Right lobe of liver (tissue), 6 donors: ENCODE measurements around the gene SERPINE1. TPM values are rescaled to one million over a fixed set of nuclear protein-coding genes. Genes with fewer than 3 reads are reported as not detected.
A peak's percentile ranks its signal among the peaks of the same experiment; 100 is the strongest.
"Not testable (repeated sequence)": the region's sequence is repeated elsewhere in the genome, so short reads cannot be mapped to it uniquely, and the experiment has no call there.

Experiments used
- ATAC-seq, 4 donors: fragments of 200-7000 bp; cut with Tn5 transposase; one replicate each; pipeline ENCODE4 v1.9.1; 2020; ENCODE audit warnings: mild to moderate bottlenecking in 4 of 4, moderate library complexity in 4 of 4
- DNase-seq, 3 donors: peaks; one replicate each; pipeline ENCODE4 v3.0.0-alpha.2; 2020
- H3K27ac ChIP-seq, 3 donors: fragments of 200-600 bp; one replicate each; pipeline ENCODE4 v1.8.0; 2022
- H3K27me3 ChIP-seq, 2 donors: fragments of 200-600 bp; one replicate each; pipeline ENCODE4 v1.8.0; 2022
- H3K36me3 ChIP-seq, 4 donors: fragments of 200-600 bp; sonication (generic) in 1 of 4; one replicate each; pipeline versions ENCODE4 v1.5.1 to v1.8.0; 2017 to 2022; ENCODE audit warnings: control low read depth in 1 of 4
- H3K4me1 ChIP-seq, 4 donors: fragments of 200-600 bp; sonication (generic) in 1 of 4; one replicate each; pipeline versions ENCODE4 v1.5.1 to v1.8.0; 2017 to 2022; ENCODE audit warnings: control low read depth in 1 of 4
- H3K4me3 ChIP-seq, 3 donors: fragments of 200-600 bp; one replicate each; pipeline ENCODE4 v1.8.0; 2022
- H3K9me3 ChIP-seq, 4 donors: fragments of 200-600 bp; sonication (generic) in 1 of 4; one replicate each; pipeline versions ENCODE4 v1.5.1 to v1.8.0; 2017 to 2022; ENCODE audit warnings: control low read depth in 1 of 4
- POLR2A ChIP-seq: fragments of 450-650 bp; IDR thresholded peaks from one replicate; pipeline ENCODE4 v1.6.1; 2017; ENCODE audit warnings: antibody characterized with exemption, mild to moderate bottlenecking
- WGBS: methylation state at CpG from one replicate; pipeline ENCODE4 v1.1.6; 2018; ENCODE audit warnings: low coverage, low lambda C conversion rate; ENCODE audit not compliant: insufficient coverage; ENCODE audit errors: missing lambda C conversion rate; 5-methylcytosine and 5-hydroxymethylcytosine counted together
- intact Hi-C, 2 donors: fragments of 100-400 bp; cut with DNase I; formaldehyde crosslinking; loops; one replicate each; pipeline versions ENCODE4 v1.11.2 to v1.14.1; 2022
- total RNA-seq, 6 experiments: library from RNA; depleted of rRNA in 2 of 6; stranded (reverse); fragments of >200 nt in 2 of 6; fragmentation: NEBNext Ultra II Directional in 3 of 6; extraction: Animal tissue kit (Norgen Biotek cat#: 25700) in 3 of 6; gene quantifications; one replicate each; pipeline versions ENCODE4 v1.1.0 to v1.2.4, GENCODE V29; 2016 to 2023
- TF ChIP-seq, protein P1 (sequence below), 4 donors: fragments of 200-600 bp in 3 of 4; fragments of 450-650 bp in 1 of 4; IDR thresholded peaks; one replicate each; pipeline versions ENCODE4 v1.5.1 to v1.8.0; 2016 to 2022; ENCODE audit warnings: antibody characterized with exemption in 4 of 4, mild to moderate bottlenecking in 2 of 4
- donor health status: DM: no; HTN: yes; CAD: no.
- donor health status: DM: no; HTN: no; CAD: no.
- donor health status: DM: no; HTN: no; CAD: no.
- donor health status: DM: no; HTN: yes; CAD: no.
- donor health status: DM: no; HTN: yes; CAD: no.

The SERPINE1 gene
- total RNA-seq, 6 experiments from 2014 or later: 5.4 to 497 (median 98.6) TPM

DNA sequence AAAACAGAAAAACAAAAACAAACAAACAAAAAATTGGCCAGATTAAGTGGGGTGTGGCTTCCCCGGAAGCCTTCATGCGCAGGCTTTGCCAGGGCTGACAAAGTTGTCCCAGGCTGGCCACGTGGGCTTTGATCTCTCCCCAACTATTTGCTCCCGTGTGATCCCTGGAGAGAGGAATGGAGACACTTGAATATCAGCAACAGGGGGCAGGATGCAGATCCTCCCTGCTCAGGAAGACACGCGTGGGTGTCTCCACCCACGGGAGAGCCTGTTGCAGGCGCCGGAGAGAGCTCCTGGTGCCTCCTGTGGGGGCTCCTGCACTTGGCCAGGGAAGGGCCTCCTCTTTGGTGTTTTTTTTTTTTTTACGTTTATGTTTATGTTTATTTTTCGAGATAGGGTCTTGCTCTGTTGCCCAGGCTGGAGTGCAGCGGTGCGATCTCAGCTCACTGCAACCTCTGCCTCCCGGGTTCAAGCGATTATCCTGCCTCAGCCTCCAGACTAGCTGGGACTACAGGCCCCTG, 22.7 kb upstream of the SERPINE1 start:
- ATAC-seq (peak; percentile 53 to 78 (median 72)), DNase-seq (peak; percentile 75 to 84 (median 83))
- intact Hi-C loops: no loop called here
- Histone ChIP-seq H3K4me1 (peaks cover 0 to 56% (median 24%) of the 10 kb centered on the region in 4 donors), H3K27ac (peak overlapping the region; percentile 52 to 98 (median 94)), H3K4me3 (no peak overlapping the region), H3K27me3 (no peaks in the 10 kb centered on the region), H3K9me3 (no peaks in the 10 kb centered on the region), H3K36me3 (no peaks in the 10 kb centered on the region)
- TF ChIP-seq, protein P1, sequence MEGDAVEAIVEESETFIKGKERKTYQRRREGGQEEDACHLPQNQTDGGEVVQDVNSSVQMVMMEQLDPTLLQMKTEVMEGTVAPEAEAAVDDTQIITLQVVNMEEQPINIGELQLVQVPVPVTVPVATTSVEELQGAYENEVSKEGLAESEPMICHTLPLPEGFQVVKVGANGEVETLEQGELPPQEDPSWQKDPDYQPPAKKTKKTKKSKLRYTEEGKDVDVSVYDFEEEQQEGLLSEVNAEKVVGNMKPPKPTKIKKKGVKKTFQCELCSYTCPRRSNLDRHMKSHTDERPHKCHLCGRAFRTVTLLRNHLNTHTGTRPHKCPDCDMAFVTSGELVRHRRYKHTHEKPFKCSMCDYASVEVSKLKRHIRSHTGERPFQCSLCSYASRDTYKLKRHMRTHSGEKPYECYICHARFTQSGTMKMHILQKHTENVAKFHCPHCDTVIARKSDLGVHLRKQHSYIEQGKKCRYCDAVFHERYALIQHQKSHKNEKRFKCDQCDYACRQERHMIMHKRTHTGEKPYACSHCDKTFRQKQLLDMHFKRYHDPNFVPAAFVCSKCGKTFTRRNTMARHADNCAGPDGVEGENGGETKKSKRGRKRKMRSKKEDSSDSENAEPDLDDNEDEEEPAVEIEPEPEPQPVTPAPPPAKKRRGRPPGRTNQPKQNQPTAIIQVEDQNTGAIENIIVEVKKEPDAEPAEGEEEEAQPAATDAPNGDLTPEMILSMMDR (IDR thresholded peaks at IDR 0.05): peak in 1 of 4 donors; percentile 22
- TF ChIP-seq POLR2A: peak; percentile 33
- WGBS: 25% methylated on average over 10 of the region's 15 CpGs

DNA sequence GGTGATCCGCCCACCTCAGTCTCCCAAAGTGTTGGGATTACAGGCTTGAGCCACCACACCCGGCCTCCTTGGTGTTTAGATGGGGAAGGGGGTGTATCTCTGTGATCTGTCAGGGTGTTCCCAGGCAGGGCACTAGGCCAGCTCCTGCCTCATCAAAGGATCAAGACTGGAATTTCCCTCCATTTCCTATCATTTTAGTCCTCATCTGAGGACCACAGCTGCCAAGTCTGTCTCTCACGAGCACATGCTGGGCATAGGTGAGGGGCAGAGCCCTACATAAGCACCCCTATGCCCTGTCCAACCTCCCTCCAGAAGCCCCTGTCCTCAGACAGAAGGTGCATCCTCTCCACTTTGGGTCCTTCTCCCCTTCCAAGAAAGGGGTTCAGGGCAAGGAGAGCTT, 22.1 kb upstream of the SERPINE1 start:
- ATAC-seq (peak in 2 of 4 donors; percentile 1 to 8), DNase-seq (peak in 1 of 3 donors; percentile 57)
- WGBS: 29% methylated on average over 1 of the region's 3 CpGs
- no peak for TF ChIP-seq POLR2A
- TF ChIP-seq, protein P1 (IDR thresholded peaks at IDR 0.05): no peak
- peak overlapping the region; percentile 52 to 98 (median 94) for H3K27ac ChIP-seq
- no peaks in the 10 kb centered on the region for H3K9me3 ChIP-seq
- H3K4me3 ChIP-seq: no peak overlapping the region
- intact Hi-C loops: no loop called here
- H3K27me3 ChIP-seq: no peaks in the 10 kb centered on the region
- H3K4me1 ChIP-seq: peaks cover 0 to 51% (median 23%) of the 10 kb centered on the region in 4 donors
- no peaks in the 10 kb centered on the region for H3K36me3 ChIP-seq

DNA sequence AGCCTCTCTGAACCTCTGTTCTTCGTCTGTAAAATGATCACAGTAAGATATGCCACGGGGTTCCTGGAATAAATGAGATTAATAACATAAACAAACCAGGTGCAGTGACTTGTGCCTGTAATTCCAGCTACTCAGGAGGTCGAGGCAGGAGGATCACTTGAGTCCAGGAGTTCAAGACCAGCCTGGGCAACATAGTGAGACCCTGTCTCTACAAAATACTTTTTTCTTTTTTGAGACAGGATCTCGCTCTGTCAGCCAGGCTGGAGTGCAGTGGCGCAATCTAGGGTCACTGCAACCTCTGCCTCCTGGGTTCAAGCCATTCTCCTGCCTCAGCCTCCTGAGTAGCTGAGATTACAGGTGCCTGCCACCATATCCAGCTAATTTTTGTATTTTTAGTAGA, 21.7 kb upstream of the SERPINE1 start:
- H3K27ac ChIP-seq: peak overlapping the region in 2 of 3 donors; percentile 94 to 98
- intact Hi-C loops, DNase-seq, H3K4me3 ChIP-seq, H3K27me3 ChIP-seq, H3K9me3 ChIP-seq, H3K36me3 ChIP-seq, ATAC-seq: not testable (repeated sequence)
- peaks cover 0 to 46% (median 20%) of the 10 kb centered on the region in 4 donors for H3K4me1 ChIP-seq
- WGBS: 77% methylated on average over 4 of the region's 5 CpGs

DNA sequence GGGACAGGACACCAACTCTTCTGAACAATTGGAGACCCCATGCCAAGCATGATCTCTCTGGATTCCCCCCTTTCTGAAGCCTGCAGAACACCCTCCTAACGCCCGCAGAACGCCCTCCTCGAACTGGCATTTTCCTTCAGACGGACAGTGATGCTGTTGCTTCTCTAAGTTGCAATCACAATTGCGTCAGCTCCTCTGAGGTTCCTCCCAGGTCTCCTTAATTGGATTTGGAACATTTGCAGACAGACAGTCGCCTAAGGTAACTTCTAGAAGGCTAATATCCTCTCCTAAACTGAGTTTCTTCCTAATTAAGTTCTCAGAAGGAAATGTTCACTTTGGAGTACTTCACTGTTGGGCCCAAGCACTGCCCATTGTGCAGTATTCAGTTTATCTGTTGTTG, 20.5 kb upstream of the SERPINE1 start:
- 89% methylated on average over 7 of the region's 7 CpGs for WGBS
- ATAC-seq: no peak
- Histone ChIP-seq H3K9me3 (no peaks in the 10 kb centered on the region), H3K36me3 (no peaks in the 10 kb centered on the region), H3K27ac (no peak overlapping the region), H3K4me1 (peaks cover 0 to 41% (median 18%) of the 10 kb centered on the region in 4 donors), H3K27me3 (no peaks in the 10 kb centered on the region), H3K4me3 (no peak overlapping the region)
- intact Hi-C loops: no loop called here
- TF ChIP-seq POLR2A: no peak
- TF ChIP-seq, protein P1 (IDR thresholded peaks at IDR 0.05): no peak
- no peak for DNase-seq

DNA sequence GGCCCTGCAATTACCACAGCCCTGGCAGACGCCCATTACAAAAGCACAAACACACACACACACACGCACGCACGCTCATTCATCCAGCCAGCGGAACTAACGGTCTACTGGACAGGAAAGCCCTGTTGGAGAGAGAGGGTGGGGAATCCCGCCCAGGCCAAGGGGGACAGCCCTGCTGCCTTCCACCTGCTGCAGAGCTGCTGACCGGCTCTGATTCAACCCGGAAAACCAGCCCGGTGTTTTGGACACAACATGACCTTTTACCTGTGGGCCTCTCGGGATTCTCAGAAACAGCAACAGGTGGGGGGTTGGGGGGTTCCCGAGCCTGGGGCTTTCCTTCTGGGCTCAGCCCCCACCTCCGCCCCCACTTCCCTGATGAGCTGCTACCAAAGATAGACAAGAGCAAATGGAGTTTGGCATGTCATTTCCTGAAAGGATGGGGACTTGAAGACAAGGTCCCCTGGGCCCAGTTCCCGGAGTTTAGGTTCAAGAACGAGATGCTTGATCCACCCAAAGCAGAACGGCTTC, 18.5 kb upstream of the SERPINE1 start:
- H3K4me3 ChIP-seq: no peak overlapping the region
- DNase-seq (peak; percentile 59 to 82 (median 67)), ATAC-seq (peak; percentile 47 to 74 (median 60))
- no peaks in the 10 kb centered on the region for H3K27me3 ChIP-seq
- intact Hi-C loops: no loop called here
- no peaks in the 10 kb centered on the region for H3K36me3 ChIP-seq
- peak overlapping the region in 1 of 3 donors; percentile 18 for H3K27ac ChIP-seq
- H3K9me3 ChIP-seq: no peaks in the 10 kb centered on the region
- TF ChIP-seq, protein P1 (IDR thresholded peaks at IDR 0.05): no peak
- no peak for TF ChIP-seq POLR2A
- H3K4me1 ChIP-seq: peaks cover 0 to 29% (median 15%) of the 10 kb centered on the region in 4 donors
- WGBS: 22% methylated on average over 12 of the region's 16 CpGs
